ENCODE data around the gene CORO7.

DNA sequence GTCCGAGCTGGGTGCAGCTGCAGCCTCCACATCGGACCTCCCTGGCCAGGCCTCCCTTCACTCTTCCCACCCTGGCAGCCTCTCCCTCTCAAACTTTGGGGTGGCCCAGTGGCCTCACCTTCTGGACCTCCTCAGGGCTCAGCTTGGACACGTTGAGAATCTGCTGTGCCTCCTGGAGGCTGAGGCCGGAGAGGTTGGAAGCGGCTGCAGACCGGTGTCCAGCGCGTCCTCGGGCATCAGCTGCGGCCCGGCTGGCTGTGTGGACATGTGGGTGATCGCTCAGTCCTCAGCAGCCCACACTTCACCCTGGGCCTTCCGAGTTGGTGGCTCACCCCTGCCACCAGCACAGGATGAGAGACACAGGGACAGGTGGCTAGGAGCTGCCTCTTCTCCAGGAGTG lies 75.1 kb downstream of the CORO7 start:
- TF ChIP-seq, protein P1, sequence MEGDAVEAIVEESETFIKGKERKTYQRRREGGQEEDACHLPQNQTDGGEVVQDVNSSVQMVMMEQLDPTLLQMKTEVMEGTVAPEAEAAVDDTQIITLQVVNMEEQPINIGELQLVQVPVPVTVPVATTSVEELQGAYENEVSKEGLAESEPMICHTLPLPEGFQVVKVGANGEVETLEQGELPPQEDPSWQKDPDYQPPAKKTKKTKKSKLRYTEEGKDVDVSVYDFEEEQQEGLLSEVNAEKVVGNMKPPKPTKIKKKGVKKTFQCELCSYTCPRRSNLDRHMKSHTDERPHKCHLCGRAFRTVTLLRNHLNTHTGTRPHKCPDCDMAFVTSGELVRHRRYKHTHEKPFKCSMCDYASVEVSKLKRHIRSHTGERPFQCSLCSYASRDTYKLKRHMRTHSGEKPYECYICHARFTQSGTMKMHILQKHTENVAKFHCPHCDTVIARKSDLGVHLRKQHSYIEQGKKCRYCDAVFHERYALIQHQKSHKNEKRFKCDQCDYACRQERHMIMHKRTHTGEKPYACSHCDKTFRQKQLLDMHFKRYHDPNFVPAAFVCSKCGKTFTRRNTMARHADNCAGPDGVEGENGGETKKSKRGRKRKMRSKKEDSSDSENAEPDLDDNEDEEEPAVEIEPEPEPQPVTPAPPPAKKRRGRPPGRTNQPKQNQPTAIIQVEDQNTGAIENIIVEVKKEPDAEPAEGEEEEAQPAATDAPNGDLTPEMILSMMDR (conservative IDR thresholded peaks at IDR 0.05): no peak
- TF ChIP-seq ZFX (IDR thresholded peaks at IDR 0.05): no peak
